Limb (tissue), 2 donors: ENCODE data around the gene RAI14.
"Not testable (repeated sequence)": the region's sequence is repeated elsewhere in the genome, so short reads cannot be mapped to it uniquely, and the experiment has no call there.

Source experiments
- DNase-seq, 2 donors: peaks; one replicate each; pipeline ENCODE4 v3.0.0-alpha.2; 2016; ENCODE audit errors: extremely low spot score in 2 of 2

Gene RAI14

GRCh38 chr5:34724741-34725140 is 68.6 kb downstream of the RAI14 start:
- no peak for DNase-seq

GRCh38 chr5:34727166-34727749 is 71.1 kb downstream of the RAI14 start:
- not testable (repeated sequence) for DNase-seq

- DNase-seq = no peak
Observed at GRCh38 chr5:34728236-34728635, 72.1 kb downstream of the RAI14 start.

GRCh38 chr5:34731435-34732232 is 75.5 kb downstream of the RAI14 start:
- DNase-seq = no peak

- no peak for DNase-seq
Observed at GRCh38 chr5:34734326-34734725, 78.2 kb downstream of the RAI14 start.

- no peak for DNase-seq
Observed at GRCh38 chr5:34735491-34736426, 79.6 kb downstream of the RAI14 start.

- DNase-seq = no peak
Observed at GRCh38 chr5:34736445-34737115, 80.5 kb downstream of the RAI14 start.

DNA sequence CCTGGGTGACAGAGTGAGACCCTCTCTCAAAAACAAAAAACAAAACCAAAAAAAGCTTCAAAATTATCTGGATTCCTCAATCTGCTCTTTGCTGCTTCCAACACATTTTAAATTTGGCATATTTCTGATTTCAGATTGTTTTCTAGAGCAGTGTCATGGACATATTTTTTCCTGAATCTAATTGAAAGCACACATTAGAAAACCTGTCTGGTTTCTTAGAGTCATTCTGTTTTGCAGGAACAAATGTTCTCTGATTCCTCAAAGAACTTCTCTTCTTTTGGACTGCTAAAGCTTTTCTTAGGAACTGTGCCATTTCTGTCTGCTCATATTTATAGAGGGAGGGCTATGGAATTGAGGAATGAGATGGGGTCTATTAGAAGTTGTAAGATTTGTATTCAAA is 81.6 kb downstream of the RAI14 start:
- no peak for DNase-seq

DNA sequence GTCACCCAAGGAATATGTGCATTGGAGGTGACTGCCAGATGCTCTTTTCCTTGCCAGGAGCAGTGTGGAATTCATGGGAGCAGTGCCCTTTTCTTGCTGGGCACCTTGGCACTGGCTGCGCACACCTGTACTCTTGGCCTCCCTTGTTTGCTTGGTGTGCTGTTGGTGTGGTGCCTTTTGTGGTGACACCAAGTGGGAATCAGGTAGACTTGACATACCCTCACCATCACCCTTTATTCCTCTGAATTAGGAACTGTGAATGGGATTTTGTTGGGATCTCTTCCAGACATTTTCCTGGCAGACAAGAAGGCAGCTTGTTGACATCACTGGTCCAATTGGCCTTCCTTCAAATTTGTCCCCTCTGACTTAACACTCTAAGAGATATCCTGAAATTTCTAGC is 82.3 kb downstream of the RAI14 start:
- no peak for DNase-seq

GRCh38 chr5:34740389-34740806 is 84.3 kb downstream of the RAI14 start:
- peak in 1 of 2 donors; percentile 52 for DNase-seq

GRCh38 chr5:34742061-34742460 is 85.9 kb downstream of the RAI14 start:
- DNase-seq = no peak

DNA sequence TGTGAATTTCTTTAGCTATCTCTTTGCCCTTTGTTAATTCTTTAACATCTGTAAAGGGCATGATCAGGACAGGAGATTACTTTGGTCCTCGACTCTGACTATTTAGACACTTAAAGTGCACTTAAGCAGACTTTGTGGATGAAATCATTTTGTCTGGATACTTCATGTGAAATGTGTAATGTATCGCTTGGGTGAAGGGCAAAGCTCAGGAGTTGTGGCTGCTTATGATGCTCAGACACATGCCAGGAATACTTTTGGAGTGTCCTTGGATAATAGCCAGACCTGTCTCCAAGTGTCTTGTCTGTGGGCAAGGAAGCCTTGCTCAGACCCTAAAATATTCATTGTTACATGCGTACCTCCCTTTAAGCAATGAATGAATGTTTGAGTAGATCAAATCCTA is 87.8 kb downstream of the RAI14 start:
- DNase-seq = no peak

- DNase-seq = no peak
Observed at GRCh38 chr5:34748431-34748830, 92.3 kb downstream of the RAI14 start.

DNA sequence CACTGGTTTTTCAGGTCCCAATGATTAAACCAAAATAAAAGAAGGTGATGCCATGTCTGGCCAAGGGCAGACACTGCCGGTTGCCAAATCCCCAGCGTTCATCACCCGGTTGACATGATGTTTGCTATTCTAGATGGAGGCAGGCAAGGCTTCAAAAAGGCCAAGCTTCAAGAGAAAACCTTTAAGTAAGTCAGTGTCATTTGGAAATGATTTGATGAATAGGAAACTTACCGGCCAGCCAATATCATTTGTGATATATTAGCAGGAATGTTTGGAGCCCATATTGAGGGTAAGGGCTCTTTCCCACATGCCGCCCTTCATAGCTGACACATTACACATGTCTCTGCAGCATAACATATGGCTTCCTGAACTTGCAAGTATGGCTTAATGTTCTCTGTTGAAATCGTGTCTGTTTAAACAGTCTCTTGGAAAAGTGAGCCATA is 93.3 kb downstream of the RAI14 start:
- no peak for DNase-seq

GRCh38 chr5:34750206-34750605 is 94.1 kb downstream of the RAI14 start:
- no peak for DNase-seq

DNA sequence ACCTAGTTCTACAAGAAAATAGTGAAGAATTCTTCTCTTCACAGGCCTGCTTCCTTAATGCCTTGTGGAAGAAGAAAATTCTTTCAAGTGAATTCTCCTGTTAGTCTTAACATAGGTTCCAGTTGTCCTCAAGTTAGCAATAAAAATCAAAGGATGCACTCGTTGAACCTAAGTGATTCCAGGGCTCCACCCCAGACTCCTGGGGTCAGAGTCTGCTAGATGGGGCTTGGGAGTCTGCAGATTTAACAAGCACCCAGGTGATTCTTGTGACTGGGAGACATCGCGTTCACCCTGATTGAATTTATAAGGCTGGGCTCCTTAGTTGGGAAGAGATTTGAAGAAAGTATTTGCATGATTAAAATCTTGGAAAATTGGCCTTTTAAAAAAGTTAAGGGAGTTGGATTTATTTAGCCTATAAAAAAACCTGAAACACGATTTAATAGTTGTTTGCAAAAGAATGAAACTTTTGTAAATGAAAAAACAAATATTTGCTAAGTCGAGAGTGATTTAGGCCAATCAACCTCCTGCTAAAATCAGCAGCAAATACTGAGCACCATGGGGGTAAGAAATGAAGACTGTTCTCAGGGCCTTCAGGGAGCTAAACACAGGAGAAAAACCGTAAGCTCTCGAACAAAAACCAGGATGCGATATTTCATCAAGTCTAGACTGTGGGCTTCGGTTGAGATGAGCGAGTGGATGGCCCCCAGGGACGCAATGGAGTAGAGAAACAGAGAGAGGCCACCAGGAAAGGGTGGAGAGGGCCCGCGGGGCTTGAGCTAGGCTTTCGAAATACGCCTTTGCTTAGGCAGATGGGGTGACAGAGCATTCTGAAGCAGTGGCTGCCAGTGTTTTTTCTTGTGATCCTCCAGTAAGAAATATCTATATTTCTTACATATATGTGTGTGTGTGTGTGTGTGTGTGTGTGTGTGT is 95.9 kb downstream of the RAI14 start:
- no peak for DNase-seq

- not testable (repeated sequence) for DNase-seq
Observed at GRCh38 chr5:34753236-34753635, 97.1 kb downstream of the RAI14 start.

- DNase-seq = no peak
Observed at GRCh38 chr5:34755926-34756325, 99.8 kb downstream of the RAI14 start.

- peak in 1 of 2 donors; percentile 15 for DNase-seq
Observed at GRCh38 chr5:34756781-34757624, 100.9 kb downstream of the RAI14 start.
